GM12872 (cell line): ENCODE measurements around the gene NPR2.
A peak's percentile ranks its signal among the peaks of the same experiment; 100 is the strongest.

Experiments used
- CTCF ChIP-seq: IDR thresholded peaks from 3 replicates; pipeline ENCODE4 v1.5.1; 2011; ENCODE audit warnings: low read depth, mild to moderate bottlenecking, low read length, moderate library complexity; ENCODE audit not compliant: insufficient read depth

Gene NPR2

GRCh38 chr9:35776018-35776417 is 15.4 kb upstream of the NPR2 start:
- TF ChIP-seq CTCF = no peak

GRCh38 chr9:35778496-35778895 is 12.9 kb upstream of the NPR2 start:
- no peak for TF ChIP-seq CTCF

GRCh38 chr9:35781066-35781465 is 10.3 kb upstream of the NPR2 start:
- TF ChIP-seq CTCF = no peak

- TF ChIP-seq CTCF = no peak
Measured at GRCh38 chr9:35783418-35783817, 8.0 kb upstream of the NPR2 start.

GRCh38 chr9:35789541-35789940 is 1.9 kb upstream of the NPR2 start:
- no peak for TF ChIP-seq CTCF

GRCh38 chr9:35790025-35790384 is 1.4 kb upstream of the NPR2 start:
- TF ChIP-seq CTCF = no peak

- TF ChIP-seq CTCF = peak; percentile 90
Measured at GRCh38 chr9:35790385-35791296, 750 bp upstream of the NPR2 start.
